GM23338 (cell line): ENCODE measurements around the gene RHOF. TPM values are rescaled to one million over a fixed set of nuclear protein-coding genes. Genes with fewer than 3 reads are reported as not detected.

Experiments
- ATAC-seq: fragments of 200-7000 bp; cut with Tn5 transposase; 3 replicates; pipeline ENCODE4 v1.9.1; 2020
- DNase-seq: peaks from one replicate; pipeline ENCODE4 v3.0.0-alpha.2; 2015; ENCODE audit warnings: low spot score
- H2AFZ ChIP-seq: fragments of 200-600 bp; sonication (generic); 2 replicates; pipeline ENCODE4 v1.8.0; 2016; ENCODE audit warnings: antibody characterized with exemption, mild to moderate bottlenecking, moderate library complexity
- H3F3A ChIP-seq: fragments of 200-600 bp; sonication (generic); replicated peaks from 2 replicates; pipeline ENCODE4 v1.8.0; 2017; ENCODE audit warnings: antibody characterized with exemption, mixed run types, low read depth
- H3K27ac ChIP-seq: fragments of 200-600 bp; sonication (generic); 2 replicates; pipeline ENCODE4 v1.6.1; 2016; ENCODE audit warnings: low read depth
- H3K27me3 ChIP-seq: fragments of 200-600 bp; sonication (generic); 2 replicates; pipeline ENCODE4 v1.8.0; 2016; ENCODE audit warnings: mild to moderate bottlenecking, mixed run types, moderate library complexity; ENCODE audit not compliant: insufficient read depth
- H3K36me3 ChIP-seq: fragments of 200-600 bp; sonication (generic); 2 replicates; pipeline ENCODE4 v1.8.0; 2016; ENCODE audit warnings: mild to moderate bottlenecking; ENCODE audit not compliant: insufficient read depth
- H3K4me1 ChIP-seq: fragments of 200-600 bp; sonication (generic); 2 replicates; pipeline ENCODE4 v1.8.0; 2016; ENCODE audit warnings: mild to moderate bottlenecking, moderate library complexity; ENCODE audit not compliant: insufficient read depth
- H3K4me2 ChIP-seq: fragments of 200-600 bp; sonication (generic); 2 replicates; pipeline ENCODE4 v1.7.1; 2017; ENCODE audit warnings: mixed run types
- H3K4me3 ChIP-seq: fragments of 200-600 bp; sonication (generic); 2 replicates; pipeline ENCODE4 v1.6.1; 2016; ENCODE audit warnings: mixed run types
- H3K79me2 ChIP-seq: fragments of 200-600 bp; sonication (generic); replicated peaks from 2 replicates; pipeline ENCODE4 v1.8.0; 2017; ENCODE audit warnings: mild to moderate bottlenecking; ENCODE audit not compliant: insufficient read depth
- H3K9me2 ChIP-seq: fragments of 200-600 bp; sonication (generic); 2 replicates; pipeline ENCODE4 v1.8.0; 2017; ENCODE audit not compliant: insufficient read depth
- H4K20me1 ChIP-seq: fragments of 200-600 bp; sonication (generic); replicated peaks from 2 replicates; pipeline ENCODE4 v1.8.0; 2017; ENCODE audit warnings: mild to moderate bottlenecking; ENCODE audit not compliant: insufficient read depth
- H3K27ac Mint-ChIP-seq: 2 replicates; pipeline ENCODE4 v1.8.0; 2020; ENCODE audit warnings: inconsistent platforms, mild to moderate bottlenecking, moderate library complexity, mixed read lengths
- H3K27me3 Mint-ChIP-seq: 3 replicates; pipeline ENCODE4 v1.8.0; 2022; ENCODE audit warnings: low read depth, mild to moderate bottlenecking, moderate library complexity, mixed read lengths, inconsistent platforms; ENCODE audit not compliant: insufficient read depth, poor library complexity
- H3K36me3 Mint-ChIP-seq: 3 replicates; pipeline ENCODE4 v1.8.0; 2021; ENCODE audit warnings: low read depth, mild to moderate bottlenecking, inconsistent platforms, moderate library complexity, mixed read lengths
- H3K4me1 Mint-ChIP-seq: 3 replicates; pipeline ENCODE4 v1.8.0; 2020; ENCODE audit warnings: mild to moderate bottlenecking, inconsistent platforms, mixed read lengths
- H3K4me3 Mint-ChIP-seq: 3 replicates; pipeline ENCODE4 v1.8.0; 2021; ENCODE audit warnings: moderate library complexity, mild to moderate bottlenecking, inconsistent platforms, mixed read lengths
- H3K9me3 Mint-ChIP-seq: 3 replicates; pipeline ENCODE4 v1.8.0; 2020; ENCODE audit warnings: moderate library complexity, mild to moderate bottlenecking, inconsistent platforms, mixed read lengths
- CREB1 ChIP-seq: fragments of 250-450 bp; sonication (Bioruptor Pico); IDR thresholded peaks from 2 replicates; pipeline ENCODE4 v1.5.0; 2020; ENCODE audit warnings: low read depth, mild to moderate bottlenecking, moderate library complexity
- ETS1 ChIP-seq: IDR thresholded peaks from 2 replicates; pipeline ENCODE4 v1.6.1; 2016; ENCODE audit warnings: antibody characterized with exemption
- EZH2 ChIP-seq: fragments of 200-600 bp; sonication (generic); IDR thresholded peaks from one replicate; pipeline ENCODE4 v1.8.0; 2017; ENCODE audit warnings: antibody characterized with exemption, mild to moderate bottlenecking, low read depth; ENCODE audit not compliant: unreplicated experiment
- EZH2phosphoT487 ChIP-seq: fragments of 200-600 bp; sonication (generic); IDR thresholded peaks from one replicate; pipeline ENCODE4 v1.8.1; 2018; ENCODE audit warnings: antibody characterized with exemption; ENCODE audit not compliant: unreplicated experiment
- JUNB ChIP-seq: IDR thresholded peaks from one replicate; pipeline ENCODE4 v1.6.1; 2016; ENCODE audit warnings: antibody characterized with exemption; ENCODE audit not compliant: unreplicated experiment
- NANOG ChIP-seq: IDR thresholded peaks from 2 replicates; pipeline ENCODE4 v1.6.1; 2016; ENCODE audit warnings: antibody characterized with exemption, borderline replicate concordance
- POLR2AphosphoS5 ChIP-seq: IDR thresholded peaks from 2 replicates; pipeline ENCODE4 v1.6.1; 2016; ENCODE audit warnings: antibody characterized with exemption, low read depth
- REST ChIP-seq: IDR thresholded peaks from one replicate; pipeline ENCODE4 v1.6.1; 2018; ENCODE audit warnings: antibody characterized with exemption; ENCODE audit not compliant: unreplicated experiment
- STAT1 ChIP-seq: IDR thresholded peaks from one replicate; pipeline ENCODE4 v1.6.1; 2016; ENCODE audit warnings: antibody characterized with exemption; ENCODE audit not compliant: unreplicated experiment
- ZNF331 ChIP-seq: fragments of 250-450 bp; sonication (Bioruptor Pico); IDR thresholded peaks from 2 replicates; pipeline ENCODE4 v1.5.0; 2020; ENCODE audit warnings: low read depth, mild to moderate bottlenecking, moderate library complexity
- polyA plus RNA-seq: library from polyadenylated mRNA; unstranded; fragments of >200 nt; fragmentation: Nextera tagmentation; extraction: Ambion mirVana; gene quantifications from 2 replicates; pipeline ENCODE4 v1.2.1, GENCODE V29; 2016
- total RNA-seq: library from RNA; depleted of rRNA; stranded (reverse); fragments of >200 nt; shearing (Covaris generic); gene quantifications from 2 replicates; pipeline ENCODE4 v1.2.3, GENCODE V29; 2014
- TF ChIP-seq, protein P1 (sequence below), 2 experiments: fragments of 200-600 bp in 1 of 2; sonication (generic) in 1 of 2; conservative IDR thresholded peaks; 2 replicates each; pipeline versions ENCODE4 v1.5.1 to v1.6.1; 2016 to 2017; ENCODE audit warnings: antibody characterized with exemption in 2 of 2, low read depth in 2 of 2, mild to moderate bottlenecking in 2 of 2, moderate library complexity in 1 of 2

RHOF gene
- total and polyA plus RNA-seq, 2 experiments from 2014 or later: 10.5 to 53.4 TPM

DNA sequence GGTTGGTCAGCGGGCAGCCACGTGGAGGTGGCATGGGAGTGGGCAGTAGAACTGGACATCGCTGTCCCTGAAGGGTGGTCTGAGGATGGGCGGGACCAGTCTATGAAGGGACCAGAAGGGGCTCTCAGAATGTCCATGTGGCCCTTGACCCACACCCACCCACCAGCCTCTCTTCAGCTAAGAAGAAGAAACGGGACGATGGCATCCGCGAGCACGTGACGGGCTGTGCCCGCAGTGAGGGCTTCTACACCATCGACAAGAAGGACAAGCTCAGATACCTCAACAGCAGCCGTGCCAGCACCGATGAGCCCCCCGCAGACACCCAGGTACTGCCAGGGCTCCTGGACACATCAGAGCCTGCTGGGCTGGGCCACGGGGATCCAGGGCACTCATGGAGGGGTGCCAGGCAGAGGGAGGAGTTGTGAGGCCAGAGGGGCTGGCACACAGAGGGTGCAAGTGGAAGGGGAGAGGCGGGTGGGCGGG, 31.6 kb upstream of the RHOF start:
- Mint-ChIP-seq H3K4me3 (no peak overlapping the region), H3K27ac (no peak overlapping the region), H3K9me3 (no peaks in the 10 kb centered on the region), H3K27me3 (no peaks in the 10 kb centered on the region), H3K36me3 (peaks cover 53% of the 10 kb centered on the region), H3K4me1 (no peaks in the 10 kb centered on the region; the same call in 2 of the 3 replicates)
- Histone ChIP-seq H3K27me3 (no peaks in the 10 kb centered on the region), H3K79me2 (no peaks in the 10 kb centered on the region), H3F3A (peaks cover 4% of the 10 kb centered on the region; the same call in 1 of the 2 replicates), H2AFZ (no peak overlapping the region), H3K4me3 (no peak overlapping the region), H3K4me2 (no peak overlapping the region), H3K9me2 (no peaks in the 10 kb centered on the region), H3K36me3 (no peaks in the 10 kb centered on the region), H3K27ac (no peak overlapping the region), H3K4me1 (no peaks in the 10 kb centered on the region), H4K20me1 (no peaks in the 10 kb centered on the region; the same call in 1 of the 2 replicates)
- TF ChIP-seq EZH2phosphoT487: no peak
- TF ChIP-seq POLR2AphosphoS5: peak; percentile 30; the same call in 1 of the 2 replicates
- no peak for TF ChIP-seq STAT1
- ATAC-seq (no peak), DNase-seq (no peak)

- Mint-ChIP-seq H3K36me3 (peaks cover 48% of the 10 kb centered on the region), H3K4me3 (no peak overlapping the region), H3K4me1 (no peaks in the 10 kb centered on the region; the same call in 2 of the 3 replicates), H3K27ac (no peak overlapping the region), H3K9me3 (no peaks in the 10 kb centered on the region), H3K27me3 (no peaks in the 10 kb centered on the region)
- DNase-seq (no peak), ATAC-seq (no peak)
- no peak overlapping the region for H2AFZ ChIP-seq
- no peak overlapping the region for H3K27ac ChIP-seq
- no peak overlapping the region for H3K4me2 ChIP-seq
- no peaks in the 10 kb centered on the region for H3K4me1 ChIP-seq
- H3K4me3 ChIP-seq: no peak overlapping the region
- 0 out of 2 replicates have a peak, but pooled peaks cover 3% of the 10 kb centered on the region for H3F3A ChIP-seq
- H3K79me2 ChIP-seq: no peaks in the 10 kb centered on the region
- H4K20me1 ChIP-seq: no peaks in the 10 kb centered on the region; the same call in 1 of the 2 replicates
- no peaks in the 10 kb centered on the region; the same call in 1 of the 2 replicates for H3K36me3 ChIP-seq
- H3K9me2 ChIP-seq: no peaks in the 10 kb centered on the region
- no peaks in the 10 kb centered on the region for H3K27me3 ChIP-seq
- TF ChIP-seq REST: no peak
- TF ChIP-seq, protein P1, sequence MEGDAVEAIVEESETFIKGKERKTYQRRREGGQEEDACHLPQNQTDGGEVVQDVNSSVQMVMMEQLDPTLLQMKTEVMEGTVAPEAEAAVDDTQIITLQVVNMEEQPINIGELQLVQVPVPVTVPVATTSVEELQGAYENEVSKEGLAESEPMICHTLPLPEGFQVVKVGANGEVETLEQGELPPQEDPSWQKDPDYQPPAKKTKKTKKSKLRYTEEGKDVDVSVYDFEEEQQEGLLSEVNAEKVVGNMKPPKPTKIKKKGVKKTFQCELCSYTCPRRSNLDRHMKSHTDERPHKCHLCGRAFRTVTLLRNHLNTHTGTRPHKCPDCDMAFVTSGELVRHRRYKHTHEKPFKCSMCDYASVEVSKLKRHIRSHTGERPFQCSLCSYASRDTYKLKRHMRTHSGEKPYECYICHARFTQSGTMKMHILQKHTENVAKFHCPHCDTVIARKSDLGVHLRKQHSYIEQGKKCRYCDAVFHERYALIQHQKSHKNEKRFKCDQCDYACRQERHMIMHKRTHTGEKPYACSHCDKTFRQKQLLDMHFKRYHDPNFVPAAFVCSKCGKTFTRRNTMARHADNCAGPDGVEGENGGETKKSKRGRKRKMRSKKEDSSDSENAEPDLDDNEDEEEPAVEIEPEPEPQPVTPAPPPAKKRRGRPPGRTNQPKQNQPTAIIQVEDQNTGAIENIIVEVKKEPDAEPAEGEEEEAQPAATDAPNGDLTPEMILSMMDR (conservative IDR thresholded peaks at IDR 0.05; ENCODE audit: low read depth in 2 of 2): no peak
- no peak for TF ChIP-seq ETS1
- no peak for TF ChIP-seq JUNB
- no peak for TF ChIP-seq STAT1
- TF ChIP-seq ZNF331 (CRISPR knock-in tag): no peak
- no peak for TF ChIP-seq EZH2
- no peak for TF ChIP-seq CREB1 (CRISPR knock-in tag)
- no peak for TF ChIP-seq NANOG
These were observed 30.2 kb upstream of the RHOF start for GRCh38 chr12:121823727-121824115.
